Measurements from ENCODE around the gene JAK2. TPM values are rescaled to one million over a fixed set of nuclear protein-coding genes. Genes with fewer than 3 reads are reported as not detected.

JAK2 gene
- total RNA-seq, 4 donors from 2014 or later: 13.9 to 17.8 (median 14.3) TPM

DNA sequence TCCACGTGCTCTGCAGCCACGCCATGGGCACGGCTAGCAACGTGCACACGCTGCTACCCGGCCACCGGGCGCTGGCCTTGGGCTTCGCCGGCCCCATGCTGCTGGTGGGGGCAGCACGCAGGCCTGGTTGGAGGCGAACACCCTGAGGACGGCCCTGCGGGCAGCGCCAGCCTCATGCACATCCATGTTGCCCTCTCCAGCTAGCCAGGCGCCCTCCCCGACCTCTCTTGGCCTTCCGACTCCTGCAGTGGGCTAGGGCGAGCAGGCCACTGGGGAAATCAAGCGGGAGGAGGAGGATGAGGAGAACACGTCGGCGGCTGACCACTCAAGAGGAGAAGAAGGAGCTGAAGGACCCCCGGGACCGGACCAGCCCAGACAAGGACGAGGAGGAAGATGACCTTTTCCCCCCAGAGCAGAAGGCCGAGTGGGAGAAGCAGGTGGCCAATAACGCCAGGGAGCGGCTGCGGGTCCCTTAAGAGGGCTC, 127.1 kb downstream of the JAK2 start:
- Histone ChIP-seq H3K9me3 (no peaks in the 10 kb centered on the region), H3K27me3 (no peaks in the 10 kb centered on the region), H3K36me3 (peaks cover 17 to 28% of the 10 kb centered on the region in 2 donors), H3K27ac (no peak overlapping the region), H3K4me3 (replicated peaks in 1 of 3) (no peak overlapping the region), H3K4me1 (no peaks in the 10 kb centered on the region)
- 97% methylated on average over 15 to 26 of the region's 30 CpGs for WGBS, 2 donors
- TF ChIP-seq POLR2A (IDR thresholded peaks at IDR 0.05): no peak
- TF ChIP-seq, protein P1, sequence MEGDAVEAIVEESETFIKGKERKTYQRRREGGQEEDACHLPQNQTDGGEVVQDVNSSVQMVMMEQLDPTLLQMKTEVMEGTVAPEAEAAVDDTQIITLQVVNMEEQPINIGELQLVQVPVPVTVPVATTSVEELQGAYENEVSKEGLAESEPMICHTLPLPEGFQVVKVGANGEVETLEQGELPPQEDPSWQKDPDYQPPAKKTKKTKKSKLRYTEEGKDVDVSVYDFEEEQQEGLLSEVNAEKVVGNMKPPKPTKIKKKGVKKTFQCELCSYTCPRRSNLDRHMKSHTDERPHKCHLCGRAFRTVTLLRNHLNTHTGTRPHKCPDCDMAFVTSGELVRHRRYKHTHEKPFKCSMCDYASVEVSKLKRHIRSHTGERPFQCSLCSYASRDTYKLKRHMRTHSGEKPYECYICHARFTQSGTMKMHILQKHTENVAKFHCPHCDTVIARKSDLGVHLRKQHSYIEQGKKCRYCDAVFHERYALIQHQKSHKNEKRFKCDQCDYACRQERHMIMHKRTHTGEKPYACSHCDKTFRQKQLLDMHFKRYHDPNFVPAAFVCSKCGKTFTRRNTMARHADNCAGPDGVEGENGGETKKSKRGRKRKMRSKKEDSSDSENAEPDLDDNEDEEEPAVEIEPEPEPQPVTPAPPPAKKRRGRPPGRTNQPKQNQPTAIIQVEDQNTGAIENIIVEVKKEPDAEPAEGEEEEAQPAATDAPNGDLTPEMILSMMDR (IDR thresholded peaks at IDR 0.05): no peak
- no peak for DNase-seq
- intact Hi-C loops (cut with DNase I): no loop called here

DNA sequence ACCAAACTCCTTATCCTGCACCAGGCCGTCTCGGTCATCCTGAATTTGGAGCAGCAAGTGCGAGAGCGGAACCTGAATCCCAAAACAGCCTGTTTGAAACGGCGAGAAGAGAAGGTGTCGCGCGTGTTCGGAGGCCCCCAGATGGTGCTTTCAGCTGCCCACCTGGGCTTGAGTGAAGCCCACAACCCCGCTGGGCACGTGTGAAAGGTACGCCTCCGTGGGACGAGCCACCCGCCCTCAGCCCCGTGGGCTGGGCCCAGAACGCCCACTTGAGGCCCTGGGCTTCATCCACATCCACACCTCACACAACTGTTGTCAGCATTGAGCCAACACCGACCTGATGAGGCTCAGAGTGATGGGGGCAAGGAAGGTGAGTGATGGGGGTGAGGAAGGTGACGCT, 127.6 kb downstream of the JAK2 start:
- no peaks in the 10 kb centered on the region for H3K4me1 ChIP-seq
- intact Hi-C loops (cut with DNase I): no loop called here
- WGBS, 2 donors: 95 to 96% methylated on average over 20 of the region's 20 CpGs
- no peak for TF ChIP-seq POLR2A (IDR thresholded peaks at IDR 0.05)
- TF ChIP-seq, protein P1 (IDR thresholded peaks at IDR 0.05): no peak
- no peak for DNase-seq
- H3K27ac ChIP-seq: no peak overlapping the region
- no peaks in the 10 kb centered on the region for H3K9me3 ChIP-seq
- no peaks in the 10 kb centered on the region for H3K27me3 ChIP-seq
- H3K4me3 ChIP-seq (replicated peaks in 1 of 3): no peak overlapping the region
- H3K36me3 ChIP-seq: peaks cover 17 to 28% of the 10 kb centered on the region in 2 donors

DNA sequence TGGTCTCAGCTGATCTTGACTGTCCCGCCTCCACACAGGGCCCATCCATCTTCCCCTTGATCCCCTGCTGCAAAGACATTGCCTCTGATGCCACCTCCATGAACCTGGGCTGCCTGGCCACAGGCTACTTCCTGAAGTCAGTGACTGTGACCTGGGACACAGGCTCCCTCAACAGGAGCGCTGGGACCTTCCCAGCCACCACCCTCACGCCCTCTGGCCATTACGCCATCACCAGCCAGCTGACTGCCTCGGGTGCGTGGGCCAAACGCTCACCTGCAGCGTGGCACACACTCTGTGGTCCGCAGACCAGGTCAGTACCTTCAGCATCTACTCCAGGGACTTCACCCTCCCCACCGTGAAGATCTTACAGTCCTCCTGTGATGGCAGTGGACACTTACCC, 128.5 kb downstream of the JAK2 start:
- DNase-seq: no peak
- Histone ChIP-seq H3K4me1 (no peaks in the 10 kb centered on the region), H3K27ac (no peak overlapping the region), H3K36me3 (peaks cover 17 to 28% of the 10 kb centered on the region in 2 donors), H3K27me3 (no peaks in the 10 kb centered on the region), H3K9me3 (no peaks in the 10 kb centered on the region), H3K4me3 (replicated peaks in 1 of 3) (no peak overlapping the region)
- intact Hi-C loops (cut with DNase I): no loop called here
- WGBS, 2 donors: 97 to 98% methylated on average over 10 of the region's 10 CpGs
- TF ChIP-seq POLR2A (IDR thresholded peaks at IDR 0.05): no peak
- TF ChIP-seq, protein P1 (IDR thresholded peaks at IDR 0.05): no peak

DNA sequence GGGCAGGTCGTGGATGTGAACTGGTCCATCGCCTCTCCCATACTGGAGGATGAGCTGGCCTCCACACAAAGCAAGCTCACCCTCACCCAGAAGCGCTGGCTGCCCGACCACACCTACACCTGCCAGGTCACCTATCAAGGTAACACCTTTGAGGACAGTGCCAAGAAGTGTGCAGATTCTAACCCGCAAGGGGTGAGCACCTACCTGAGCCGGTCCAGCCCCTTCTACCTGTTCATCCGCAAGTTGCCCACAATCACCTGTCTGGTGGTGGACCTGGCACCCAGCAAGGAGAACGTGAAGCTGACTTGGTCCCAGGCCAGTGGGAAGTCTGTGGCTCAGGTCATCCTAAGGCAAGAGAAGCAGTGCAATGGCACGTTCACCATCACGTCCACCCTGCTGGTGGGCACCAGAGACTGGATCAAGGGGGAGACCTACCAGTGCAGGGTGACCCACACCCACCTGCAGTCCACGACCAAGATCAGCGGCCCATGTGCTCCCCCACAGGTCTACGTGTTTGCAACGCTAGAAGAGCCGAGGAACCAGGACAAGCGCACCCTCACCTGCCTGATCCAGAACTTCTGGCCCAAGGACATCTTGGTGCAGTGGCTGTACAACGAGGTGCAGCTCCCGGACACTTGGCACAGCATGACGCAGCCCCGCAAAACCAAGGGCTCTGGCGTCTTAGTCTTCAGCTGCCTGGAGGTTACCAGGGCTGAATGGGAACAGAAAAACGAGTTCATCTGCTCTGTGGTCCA, 129.1 kb downstream of the JAK2 start:
- intact Hi-C loops (cut with DNase I): no loop called here
- H3K27ac ChIP-seq: no peak overlapping the region
- H3K36me3 ChIP-seq: peaks cover 17 to 28% of the 10 kb centered on the region in 2 donors
- no peak overlapping the region for H3K4me3 ChIP-seq (replicated peaks in 1 of 3)
- H3K9me3 ChIP-seq: no peaks in the 10 kb centered on the region
- WGBS, 2 donors: 93% methylated on average over 12 to 13 of the region's 22 CpGs
- no peak for DNase-seq
- no peak for TF ChIP-seq POLR2A (IDR thresholded peaks at IDR 0.05)
- TF ChIP-seq, protein P1 (IDR thresholded peaks at IDR 0.05): no peak
- H3K4me1 ChIP-seq: no peaks in the 10 kb centered on the region
- no peaks in the 10 kb centered on the region for H3K27me3 ChIP-seq

DNA sequence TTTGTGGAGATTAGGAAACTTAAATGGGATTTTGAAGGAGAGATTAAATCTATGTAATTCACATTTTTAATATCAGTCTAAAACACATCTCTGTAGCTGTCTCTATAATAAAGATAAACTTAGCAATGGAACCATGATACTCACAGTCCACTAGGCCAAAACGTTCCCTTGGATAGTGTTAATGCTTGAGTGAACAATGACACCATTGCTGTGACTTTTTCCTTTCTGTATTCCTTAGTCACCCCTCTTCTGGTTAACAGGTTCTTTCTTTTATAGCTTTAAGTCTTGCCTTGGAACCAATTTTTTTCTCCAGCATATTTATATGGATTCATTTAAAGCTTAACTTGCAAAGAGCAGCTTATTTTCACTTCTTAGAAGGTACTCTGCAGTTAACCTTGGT, 137.0 kb downstream of the JAK2 start:
- intact Hi-C loops (cut with DNase I): no loop called here
- Histone ChIP-seq H3K4me3 (replicated peaks in 1 of 3) (no peak overlapping the region), H3K27me3 (no peaks in the 10 kb centered on the region), H3K4me1 (no peaks in the 10 kb centered on the region), H3K36me3 (no peaks in the 10 kb centered on the region), H3K27ac (no peak overlapping the region), H3K9me3 (no peaks in the 10 kb centered on the region)
- WGBS, 2 donors: 38 to 63% methylated on average over 1 of the region's 1 CpG
- TF ChIP-seq, protein P1 (IDR thresholded peaks at IDR 0.05): no peak
- no peak for TF ChIP-seq POLR2A (IDR thresholded peaks at IDR 0.05)
- no peak for DNase-seq
